K562 (cell line): Measurements from ENCODE around the gene ZNF586. TPM values are rescaled to one million over a fixed set of nuclear protein-coding genes. Genes with fewer than 3 reads are reported as not detected.
A peak's percentile ranks its signal among the peaks of the same experiment; 100 is the strongest.

Experiments
- ATAC-seq: fragments of 200-7000 bp; cut with Tn5 transposase; 3 replicates; pipeline ENCODE4 v1.9.1; 2020; ENCODE audit warnings: moderate library complexity
- BruUV-seq: library from RNA; stranded (reverse); fragments of 400-500 nt; replicated peaks from 2 replicates; lab custom pipeline; 2021; lab: Mats Ljungman, UMichigan
- CTCF ChIA-PET: fragments of 300-600 bp; formaldehyde crosslinking; extraction: SDS; loops from one replicate; lab custom pipeline; 2021; ENCODE audit warnings: low intra/inter-chr PET ratio; lab: Yijun Ruan, JAX
- POLR2A ChIA-PET: fragments of 300-600, 350-650 bp; sonication (Branson Sonifier 250); formaldehyde crosslinking; extraction: SDS; loops from one replicate; lab custom pipeline; 2021; ENCODE audit warnings: antibody characterized with exemption, inconsistent platforms; lab: Yijun Ruan, JAX
- DNase-seq, 4 experiments: peaks; one replicate each; pipeline versions ENCODE4 v3.0.0 to v3.0.0-alpha.2; 2011 to 2018; ENCODE audit warnings: low spot score in 3 of 4, mixed read lengths in 3 of 4; ENCODE audit errors: extremely low read depth in 1 of 4
- FAIRE-seq: peaks from 2 replicates; lab custom pipeline; 2011; peaks lifted over from hg19 to GRCh38; lab: Jason Lieb, UNC
- H2AFZ ChIP-seq: 2 replicates; pipeline ENCODE4 v1.6.0; 2011; ENCODE audit warnings: low read depth, low read length, control low read depth, inconsistent platforms
- H3K27ac ChIP-seq: fragments of 200-600 bp; 3 replicates; pipeline ENCODE4 v1.8.0; 2011; ENCODE audit warnings: low read depth, mild to moderate bottlenecking, control low read depth, inconsistent platforms, low read length, moderate library complexity, mixed read lengths; ENCODE audit errors: extremely low read depth
- H3K27me3 ChIP-seq, 2 experiments: fragments of 300-600 bp in 1 of 2; 2 replicates in 1 of 2; 3 replicates in 1 of 2; pipeline versions ENCODE4 v1.6.0 to v1.8.0; 2011; ENCODE audit warnings: inconsistent platforms in 2 of 2, low read length in 2 of 2, mild to moderate bottlenecking in 1 of 2, mixed read lengths in 1 of 2, moderate library complexity in 1 of 2; ENCODE audit not compliant: control insufficient read depth in 2 of 2, insufficient read depth in 2 of 2
- H3K36me3 ChIP-seq: fragments of 300-600 bp; 3 replicates; pipeline ENCODE4 v1.8.0; 2011; ENCODE audit warnings: mild to moderate bottlenecking, low read length, inconsistent platforms; ENCODE audit not compliant: control insufficient read depth, insufficient read depth
- H3K4me1 ChIP-seq, 2 experiments: fragments of 200-600 bp in 1 of 2; replicated peaks in 1 of 2; 2 replicates in 1 of 2; 3 replicates in 1 of 2; pipeline versions ENCODE4 v1.5.1 to v1.8.0; 2011; ENCODE audit warnings: inconsistent platforms in 2 of 2, low read length in 2 of 2, mild to moderate bottlenecking in 1 of 2, mixed read lengths in 1 of 2, moderate library complexity in 1 of 2; ENCODE audit not compliant: control insufficient read depth in 2 of 2, insufficient read depth in 2 of 2
- H3K4me2 ChIP-seq: 2 replicates; pipeline ENCODE4 v1.6.1; 2011; ENCODE audit warnings: low read length, control low read depth, inconsistent platforms, mixed read lengths; ENCODE audit not compliant: insufficient read depth
- H3K4me3 ChIP-seq: fragments of 200-600 bp; sonication (generic), shearing (Covaris generic); 2 replicates; pipeline ENCODE4 v1.5.1; 2016; ENCODE audit warnings: control low read depth, inconsistent platforms
- H3K79me2 ChIP-seq: fragments of 200-600 bp; 3 replicates; pipeline ENCODE4 v1.8.0; 2011; ENCODE audit warnings: low read length, inconsistent platforms; ENCODE audit not compliant: control insufficient read depth, insufficient read depth
- H3K9ac ChIP-seq, 2 experiments: 2 replicates each; pipeline versions ENCODE4 v1.6.0 to v1.6.1; 2011; ENCODE audit warnings: low read depth in 2 of 2, low read length in 2 of 2, control low read depth in 1 of 2, inconsistent platforms in 1 of 2, mild to moderate bottlenecking in 1 of 2, mixed read lengths in 1 of 2; ENCODE audit not compliant: insufficient read depth in 1 of 2
- H3K9me1 ChIP-seq: one replicate; pipeline ENCODE4 v1.6.0; 2011; ENCODE audit warnings: inconsistent platforms, mild to moderate bottlenecking, low read length, moderate library complexity; ENCODE audit not compliant: control insufficient read depth, insufficient read depth
- H3K9me3 ChIP-seq: replicated peaks from 2 replicates; pipeline ENCODE4 v1.5.1; 2011; ENCODE audit warnings: low read depth, low read length, inconsistent platforms; ENCODE audit not compliant: control insufficient read depth, insufficient read depth
- H4K20me1 ChIP-seq: replicated peaks from 2 replicates; pipeline ENCODE4 v1.6.1; 2011; ENCODE audit warnings: low read length, inconsistent platforms, mixed read lengths; ENCODE audit not compliant: control insufficient read depth, insufficient read depth
- ARNT ChIP-seq, 2 experiments: fragments of 450-650 bp; IDR thresholded peaks; 2 replicates each; pipeline ENCODE4 v1.6.1; 2016; ENCODE audit warnings: mild to moderate bottlenecking in 1 of 2
- CGGBP1 ChIP-seq: fragments of 250-450 bp; sonication (Bioruptor Pico); IDR thresholded peaks from 2 replicates; pipeline ENCODE4 v1.9.0; 2021; ENCODE audit warnings: mild to moderate bottlenecking
- CTBP1 ChIP-seq: fragments of 450-650 bp; IDR thresholded peaks from 2 replicates; pipeline ENCODE4 v1.6.1; 2016; ENCODE audit warnings: borderline replicate concordance
- ERF ChIP-seq: fragments of 450-650 bp; formaldehyde crosslinking; IDR thresholded peaks from 2 replicates; pipeline ENCODE4 v1.4.0; 2020; ENCODE audit warnings: mild to moderate bottlenecking, mixed read lengths
- GABPB2 ChIP-seq: fragments of 250-450 bp; sonication (Bioruptor Pico); conservative IDR thresholded peaks from 2 replicates; pipeline ENCODE4 v1.5.1; 2021; ENCODE audit warnings: mild to moderate bottlenecking
- LCOR ChIP-seq: sonication (generic); formaldehyde crosslinking; IDR thresholded peaks from 2 replicates; pipeline ENCODE4 v1.8.0; 2022; ENCODE audit warnings: mild to moderate bottlenecking, missing genetic modification reagents
- MAZ ChIP-seq, 2 experiments: fragments of 450-650 bp in 1 of 2; sonication (generic) in 1 of 2; formaldehyde crosslinking; IDR thresholded peaks in 1 of 2; conservative IDR thresholded peaks in 1 of 2; 2 replicates each; pipeline versions ENCODE4 v1.4.0 to v1.5.0; 2020; ENCODE audit warnings: mild to moderate bottlenecking in 1 of 2, missing genetic modification reagents in 1 of 2
- MEF2D ChIP-seq: conservative IDR thresholded peaks from 2 replicates; pipeline ENCODE4 v1.6.1; 2016; ENCODE audit warnings: low read depth, missing genetic modification characterization, missing compliant biosample characterization
- PRMT5 ChIP-seq: sonication (generic); formaldehyde crosslinking; IDR thresholded peaks from 2 replicates; pipeline ENCODE4 v1.5.0; 2020; ENCODE audit warnings: missing genetic modification reagents
- SETDB1 ChIP-seq: IDR thresholded peaks from one replicate; pipeline ENCODE4 v1.6.1; 2012; ENCODE audit warnings: low read length, control low read depth, inconsistent platforms
- SMARCB1 ChIP-seq: IDR thresholded peaks from 2 replicates; pipeline ENCODE4 v1.6.1; 2011; ENCODE audit warnings: improper control_type of control experiment, low read depth; ENCODE audit not compliant: insufficient read length
- SNRNP70 ChIP-seq: fragments of 200-400 bp; formaldehyde crosslinking; optimal IDR thresholded peaks from 2 replicates; pipeline ENCODE3; 2017; ENCODE audit warnings: low read depth, low read length
- TRIM25 ChIP-seq: fragments of 450-650 bp; IDR thresholded peaks from 2 replicates; pipeline ENCODE4 v1.7.0; 2016; ENCODE audit warnings: borderline replicate concordance
- ZNF217 ChIP-seq: sonication (generic); formaldehyde crosslinking; IDR thresholded peaks from 2 replicates; pipeline ENCODE4 v1.8.0; 2022; ENCODE audit warnings: mild to moderate bottlenecking, missing genetic modification reagents
- ZNF561 ChIP-seq: fragments of 450-650 bp; formaldehyde crosslinking; conservative IDR thresholded peaks from 2 replicates; pipeline ENCODE4 v1.4.0; 2020; ENCODE audit warnings: mild to moderate bottlenecking, moderate library complexity
- ZNF592 ChIP-seq: fragments of 450-650 bp; IDR thresholded peaks from 2 replicates; pipeline ENCODE4 v1.6.1; 2017; ENCODE audit warnings: antibody characterized with exemption, mild to moderate bottlenecking
- ZNF79 ChIP-seq: fragments of 250-450 bp; sonication (Bioruptor Pico); IDR thresholded peaks from 2 replicates; pipeline ENCODE4 v1.4.0; 2020; ENCODE audit warnings: low read depth, mild to moderate bottlenecking, moderate library complexity
- WGBS: fragments of 100-300 bp; shearing (Covaris generic); methylation state at CpG from one replicate; pipeline ENCODE4 v1.1.6; 2016; ENCODE audit warnings: low coverage, mixed read lengths; ENCODE audit not compliant: insufficient coverage; ENCODE audit errors: missing lambda C conversion rate; 5-methylcytosine and 5-hydroxymethylcytosine counted together
- in situ Hi-C: fragments of 300-500 bp; cut with MboI; formaldehyde crosslinking; loops from 4 replicates; pipeline ENCODE4 v1.15.0; 2018; ENCODE audit warnings: inconsistent platforms, mixed read lengths
- intact Hi-C: fragments of 100-400 bp; cut with micrococcal nuclease; formaldehyde crosslinking; loops from 2 replicates; pipeline ENCODE4 v1.14.2; 2022
- polyA plus RNA-seq, 8 experiments: library from polyadenylated mRNA; depleted of rRNA in 4 of 8; stranded (reverse) in 5 of 8; unstranded in 3 of 8; fragments of >200 nt; fragmentation: Nextera tagmentation in 2 of 8; fragmentation: Illumina TruSeq in 1 of 8; extraction: Ambion mirVana in 2 of 8; extraction: Trizol in 1 of 8; gene quantifications; 2 replicates each; pipeline versions ENCODE4 v1.2.1 to v1.2.3, GENCODE V29; 2011 to 2014; ENCODE audit warnings: inconsistent platforms in 1 of 8, missing spikeins in 1 of 8
- total RNA-seq, 7 experiments: library from RNA; depleted of rRNA in 6 of 7; stranded (reverse); fragments of >200 nt in 6 of 7; fragmentation: Illumina TruSeq in 2 of 7; extraction: Trizol in 2 of 7; gene quantifications; 2 replicates each; pipeline versions ENCODE4 v1.2.1 to v1.2.3, GENCODE V29; 2011 to 2021; ENCODE audit warnings: low replicate concordance in 1 of 7

Gene ZNF586
- total and polyA plus RNA-seq, 9 of the 15 experiments (the other 6 are each of a cell fraction or from before 2014, with no cell fraction given): 2.5 to 12.6 (median 8.4) TPM

- intact Hi-C loops: no loop called here
- H3K79me2 ChIP-seq: peaks cover 57% of the 10 kb centered on the region
- no peaks in the 10 kb centered on the region for H3K9me1 ChIP-seq
- H4K20me1 ChIP-seq: no peaks in the 10 kb centered on the region
- FAIRE-seq (peak; percentile 94), DNase-seq (peak; percentile 82 to 94 (median 90)), ATAC-seq (peak; percentile 91)
- ChIA-PET POLR2A (interaction anchor here (0.6 to 1.6 kb wide), 5 partner anchors 8 to 187 kb away, joined by 3 to 9 read pairs (median 5); partner anchors contain the start of genes ZNF211 and ZNF587), CTCF (no interaction called here)
- peak overlapping the region; percentile 83 for H3K4me2 ChIP-seq
- peak overlapping the region; percentile 87 for H3K27ac ChIP-seq
- H3K4me1 ChIP-seq: peaks cover 4 to 16% of the 10 kb centered on the region in 2 experiments; a peak in 3 of 5 replicates
- in situ Hi-C loops: no loop called here
- under 1% methylated on average over 40 of the region's 44 CpGs for WGBS
- TSS peak; percentile 61 for BruUV-seq
- peak overlapping the region; percentile 91 for H3K4me3 ChIP-seq
- no peaks in the 10 kb centered on the region for H3K9me3 ChIP-seq
- no peaks in the 10 kb centered on the region for H3K27me3 ChIP-seq
- H2AFZ ChIP-seq: peak overlapping the region; percentile 89
- H3K36me3 ChIP-seq: peaks cover 40% of the 10 kb centered on the region
- peak overlapping the region; percentile 95 to 100 for H3K9ac ChIP-seq
- TF ChIP-seq MAZ (CRISPR knock-in tag; conservative IDR thresholded peaks at IDR 0.05 in 1 of 2, IDR thresholded peaks at IDR 0.05 in 1 of 2) (peak in 1 of 2 experiments; percentile 66; a peak in 2 of 4 replicates), SNRNP70 (no peak), SMARCB1 (no peak), ZNF217 (no peak), PRMT5 (CRISPR knock-in tag) (no peak), ZNF592 (peak; percentile 15; the same call in 1 of the 2 replicates), ZNF561 (CRISPR knock-in tag) (no peak), ARNT (IDR thresholded peaks at IDR 0.05) (no peak), SETDB1 (no peak), ERF (no peak), GABPB2 (no peak), CTBP1 (peak; percentile 46; the same call in 1 of the 2 replicates), LCOR (CRISPR knock-in tag) (no peak), CGGBP1 (CRISPR knock-in tag) (no peak), MEF2D (tag) (no peak), ZNF79 (CRISPR knock-in tag) (no peak), TRIM25 (no peak)
Measured at GRCh38 chr19:57819475-57820148, 50.1 kb downstream of the ZNF586 start.
